IPS DF 19.7 (cell line): ENCODE measurements around the gene CHRND.

ENCODE experiments used
- DNase-seq: peaks from one replicate; pipeline ENCODE4 v3.0.0-alpha.2; 2013; ENCODE audit warnings: low read depth, low spot score

Gene CHRND

GRCh38 chr2:232487385-232488096 lies 38.4 kb upstream of the CHRND start, which contains the start of gene ECEL1:
Gene ECEL1 (minus strand): TSS chr2:232487834. CDS start chr2:232486653, 1,181 bp downstream.
- DNase-seq: no peak

DNA sequence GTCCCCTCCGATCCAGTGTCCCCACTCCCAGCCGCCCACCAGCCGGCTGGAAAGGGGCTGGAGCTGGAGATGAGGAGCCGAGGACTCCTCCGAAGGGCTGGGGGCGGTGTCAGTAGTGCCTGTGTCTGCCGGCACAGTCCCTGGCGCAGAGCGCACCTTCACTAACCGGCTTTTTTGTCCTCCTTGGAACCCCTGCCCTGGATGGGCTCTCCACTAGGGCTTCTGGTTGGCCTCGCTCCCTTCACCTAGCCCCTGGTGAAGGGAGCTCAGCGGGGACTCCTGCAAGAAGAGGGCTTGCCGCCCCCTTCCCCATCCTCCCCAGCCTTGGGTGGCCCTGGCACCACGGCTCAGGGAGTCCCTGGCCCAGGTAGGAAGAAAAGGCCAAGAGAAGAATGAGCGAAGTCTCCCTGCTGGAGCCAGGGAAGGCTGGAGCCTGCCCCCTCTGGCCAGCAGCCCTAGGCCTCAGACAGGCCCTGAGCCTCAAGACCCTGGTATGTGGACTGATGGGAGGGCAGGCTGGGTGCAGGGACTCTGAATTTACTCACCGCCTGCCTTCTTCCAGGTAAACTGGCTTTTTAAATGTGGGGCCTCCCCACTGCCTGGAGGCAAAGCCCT lies 37.8 kb upstream of the CHRND start:
- DNase-seq: no peak

DNA sequence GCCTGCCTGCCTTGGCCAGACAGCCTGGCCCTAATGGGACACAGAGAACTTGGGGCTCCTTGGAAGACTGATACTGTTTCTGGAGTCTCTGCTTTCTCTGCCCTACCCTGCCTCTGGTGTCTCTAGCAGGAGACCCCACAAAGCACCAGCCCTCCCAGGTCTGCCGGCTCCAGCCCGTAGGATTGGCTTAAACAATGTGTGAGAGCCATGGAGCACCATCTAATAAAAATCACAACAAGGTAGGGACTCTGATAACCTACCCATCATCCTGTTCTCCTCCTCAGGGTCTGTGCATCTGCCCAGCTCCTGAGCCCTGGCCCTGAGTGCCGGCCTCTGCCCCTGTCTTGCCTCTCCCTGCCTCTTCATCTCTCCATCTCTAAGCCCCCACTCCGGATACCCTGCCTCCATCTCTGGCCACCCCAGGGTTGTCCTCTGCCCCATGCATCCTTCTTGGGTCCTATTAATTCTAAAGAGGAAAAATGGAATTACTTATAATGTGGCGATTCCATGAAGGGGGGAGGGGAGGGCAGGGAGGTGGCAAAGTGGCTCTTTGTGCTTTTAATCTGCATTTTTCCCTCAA lies 37.1 kb upstream of the CHRND start:
- no peak for DNase-seq

DNA sequence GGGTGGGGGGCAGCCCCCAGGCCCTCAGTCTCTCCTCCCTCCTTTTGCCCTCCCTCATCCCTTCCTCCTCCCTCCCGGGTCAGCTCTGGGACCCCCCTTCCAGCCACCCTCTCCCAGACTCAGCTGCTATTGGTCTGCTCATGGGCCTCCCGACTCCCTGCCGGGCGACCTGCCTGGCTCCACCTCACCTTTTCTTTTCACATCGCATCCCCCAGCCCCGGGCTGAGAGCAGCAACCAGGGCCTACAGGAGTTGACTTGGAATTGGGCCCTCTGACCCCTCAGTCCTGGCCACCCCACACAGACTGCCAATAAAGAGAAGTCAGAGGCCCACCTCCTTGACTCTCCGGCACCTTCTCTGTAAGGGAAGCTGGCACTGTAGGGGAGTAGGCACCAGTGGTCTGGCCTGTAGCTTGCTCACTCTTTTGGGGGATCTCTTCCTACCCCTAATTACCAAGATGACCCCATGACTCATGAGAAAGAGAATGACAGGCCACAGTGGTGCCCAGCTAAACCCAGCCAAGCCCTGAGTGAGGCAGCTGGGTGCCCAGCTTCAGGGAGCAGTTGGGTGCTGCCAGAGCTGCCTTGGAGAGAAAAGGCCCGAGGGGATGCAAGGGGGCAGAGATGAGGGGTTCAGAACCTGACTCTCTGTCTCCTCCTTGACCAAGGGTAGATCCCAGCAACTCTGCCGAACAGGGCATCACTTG lies 36.3 kb upstream of the CHRND start:
- no peak for DNase-seq

GRCh38 chr2:232490221-232491138 lies 35.5 kb upstream of the CHRND start:
- DNase-seq: no peak

DNA sequence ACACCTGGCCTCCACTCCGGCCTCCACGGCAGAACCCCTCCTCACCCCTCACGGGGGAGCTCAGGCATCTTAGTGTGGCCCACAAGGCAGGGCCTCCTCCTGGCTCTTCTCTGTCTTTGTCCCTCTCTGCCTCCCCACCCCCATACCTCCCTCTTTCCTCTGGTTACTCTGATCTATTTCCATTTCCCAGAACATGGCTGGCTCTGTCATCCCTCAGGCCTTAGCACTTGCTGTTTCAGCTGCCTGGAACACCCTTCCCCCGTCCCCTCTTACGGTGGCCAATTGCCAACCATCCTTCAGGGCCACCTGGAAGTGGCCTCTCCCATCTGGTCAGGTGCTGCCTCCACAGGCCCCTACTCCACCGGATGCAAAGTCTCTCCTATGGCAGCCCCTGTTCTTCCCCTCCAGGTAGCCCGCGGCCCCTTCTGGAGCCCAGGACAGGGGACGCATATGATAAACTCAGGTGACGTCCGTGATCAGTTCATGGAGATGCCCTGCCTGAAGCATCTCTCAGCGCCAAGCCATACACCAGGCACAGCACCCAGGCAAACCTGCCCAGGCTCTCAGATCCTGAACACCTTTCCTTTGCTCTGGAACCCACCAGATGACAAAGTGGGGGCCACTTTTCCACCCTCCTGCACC lies 34.7 kb upstream of the CHRND start:
- no peak for DNase-seq

GRCh38 chr2:232492236-232492848 lies 33.6 kb upstream of the CHRND start:
- DNase-seq: no peak

DNA sequence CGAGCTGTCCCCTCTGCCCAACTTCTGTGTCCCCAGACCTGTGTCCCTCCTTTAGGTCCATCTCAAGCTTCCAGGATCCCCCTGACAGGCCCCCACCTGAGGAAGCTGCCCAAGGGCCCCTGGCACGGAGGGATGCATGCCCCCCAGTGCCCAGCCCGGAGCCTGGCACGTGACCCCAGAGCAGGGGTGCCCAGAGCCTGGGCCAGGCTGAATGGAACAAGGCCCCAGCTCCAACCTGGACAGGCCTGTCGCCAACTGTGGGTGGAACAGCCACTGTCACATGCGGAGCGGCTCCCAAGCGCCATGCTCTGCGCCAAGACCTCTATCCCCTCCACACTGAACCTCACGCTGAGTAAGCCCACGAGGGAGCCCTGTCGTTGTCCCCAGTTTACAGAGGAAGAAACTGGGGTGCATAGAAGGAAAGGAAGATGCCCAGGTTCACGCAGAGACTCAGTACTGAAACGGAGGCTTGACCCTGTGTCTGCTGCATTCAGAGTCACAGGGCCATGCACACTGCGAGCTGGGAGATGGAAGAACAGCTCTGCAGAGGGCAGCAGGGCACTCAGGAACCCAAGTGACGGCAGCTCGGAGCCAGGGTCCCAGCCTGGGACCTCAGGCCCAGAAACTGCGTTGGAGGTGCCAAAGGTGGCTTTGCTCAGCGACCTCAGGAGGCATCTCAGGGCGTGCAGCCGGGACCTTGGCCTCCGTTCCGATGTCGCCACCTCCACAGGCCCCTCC lies 32.8 kb upstream of the CHRND start:
- DNase-seq: no peak

GRCh38 chr2:232493701-232494474 lies 32.1 kb upstream of the CHRND start:
- no peak for DNase-seq

- DNase-seq: no peak
Observed at GRCh38 chr2:232494542-232494941, 31.4 kb upstream of the CHRND start.

- DNase-seq: no peak
Observed at GRCh38 chr2:232495292-232495691, 30.7 kb upstream of the CHRND start.

DNA sequence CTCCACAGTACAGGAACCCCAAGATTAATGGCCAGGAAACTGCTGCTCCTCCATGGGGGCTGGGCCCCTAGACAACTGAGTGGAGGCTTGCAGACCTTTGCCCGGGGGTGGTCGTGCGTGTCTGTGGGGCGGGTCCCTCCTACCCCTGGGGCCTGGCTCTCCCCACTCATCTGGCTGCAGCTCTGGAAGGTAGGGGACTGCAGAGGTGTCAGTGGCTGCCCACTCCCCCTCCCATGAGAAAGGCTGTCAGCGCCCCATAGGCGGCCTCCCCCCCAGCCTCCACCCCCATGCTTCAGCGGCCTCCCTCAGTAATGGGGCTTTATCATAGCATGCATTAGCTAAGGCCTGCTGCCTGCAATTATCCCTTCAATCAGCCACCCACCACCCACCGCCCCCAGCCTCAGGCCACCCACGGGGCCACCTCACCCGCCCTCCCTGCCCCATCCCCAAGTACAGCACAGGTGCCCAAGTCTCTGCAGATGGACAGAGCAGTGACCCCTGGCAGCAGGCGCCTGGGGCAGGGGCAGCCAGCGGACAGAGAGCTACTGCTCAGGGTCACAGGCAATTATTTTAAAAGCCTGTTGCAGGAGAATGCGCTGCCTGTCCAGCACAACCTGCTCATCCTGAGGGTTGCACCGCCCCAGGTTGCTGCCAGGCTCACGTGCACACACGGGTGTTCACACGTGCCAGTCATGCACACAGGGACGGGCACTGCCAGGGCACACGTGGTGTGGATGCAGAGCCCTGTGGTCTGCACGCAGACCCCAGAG lies 29.3 kb upstream of the CHRND start:
- DNase-seq: no peak

DNA sequence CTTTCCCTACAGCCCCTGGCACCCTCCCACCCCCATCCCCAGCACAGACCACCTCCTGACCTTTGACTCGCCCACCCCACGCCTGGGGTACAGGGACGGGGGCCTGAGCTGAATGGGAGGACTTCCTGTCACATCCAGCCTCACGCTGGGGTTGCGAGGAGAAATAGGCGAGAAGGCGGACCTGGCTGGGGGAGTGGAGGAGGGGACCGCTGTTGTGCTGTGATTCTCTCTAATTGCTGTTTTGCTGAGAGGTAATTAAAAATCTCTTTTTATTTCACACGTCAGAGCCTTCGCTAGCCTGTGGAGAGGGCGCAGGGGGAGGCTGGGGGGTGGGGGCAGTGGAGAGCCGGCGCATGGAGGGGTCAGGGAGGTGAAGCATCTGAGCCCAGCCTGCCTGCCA lies 28.6 kb upstream of the CHRND start:
- DNase-seq: no peak

- no peak for DNase-seq
Observed at GRCh38 chr2:232498452-232498851, 27.5 kb upstream of the CHRND start.

- DNase-seq: no peak
Observed at GRCh38 chr2:232501331-232501771, 24.6 kb upstream of the CHRND start.

- no peak for DNase-seq
Observed at GRCh38 chr2:232501794-232502390, 24.1 kb upstream of the CHRND start.

DNA sequence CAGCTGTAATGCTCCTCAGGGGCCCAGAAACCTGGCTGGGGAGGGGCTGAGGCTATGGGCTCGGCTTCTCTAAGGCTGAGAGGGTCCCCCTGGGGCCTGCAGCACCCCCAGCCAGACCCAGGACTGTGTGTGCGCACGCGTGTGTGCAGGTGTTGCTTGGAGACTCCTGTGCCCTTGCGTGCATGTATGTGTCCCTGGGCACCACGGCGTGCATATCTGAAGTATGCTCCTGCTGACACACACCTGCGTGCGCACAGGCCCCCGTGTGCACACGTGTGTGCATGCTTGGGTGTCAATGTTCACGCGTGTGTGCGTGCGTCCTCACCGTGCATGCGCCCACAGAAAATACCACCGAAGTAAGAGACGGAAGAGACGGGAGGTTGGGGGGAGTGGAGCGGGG lies 23.4 kb upstream of the CHRND start:
- DNase-seq: no peak
